HG03196 (cell line): ENCODE data around the gene IPO9.

Experiments used
- ATAC-seq: cut with Tn5 transposase; IDR thresholded peaks from one replicate; pipeline ENCODE4 v1.9.1; 2021; ENCODE audit not compliant: unreplicated experiment

IPO9 gene

GRCh38 chr1:201828820-201829774 is at the start of gene IPO9:
Gene IPO9 (plus strand): TSS chr1:201829157. CDS start chr1:201829210, 53 bp downstream.
- peak; percentile 86 for ATAC-seq

GRCh38 chr1:201779351-201779880 is 49.5 kb upstream of the IPO9 start:
- no peak for ATAC-seq

- no peak for ATAC-seq
Measured at GRCh38 chr1:201780952-201781351, 48.0 kb upstream of the IPO9 start.

- no peak for ATAC-seq
Measured at GRCh38 chr1:201781437-201781836, 47.5 kb upstream of the IPO9 start.

- no peak for ATAC-seq
Measured at GRCh38 chr1:201782353-201782752, 46.6 kb upstream of the IPO9 start.

- no peak for ATAC-seq
Measured at GRCh38 chr1:201783058-201783457, 45.9 kb upstream of the IPO9 start.

- ATAC-seq, result no peak
Measured at GRCh38 chr1:201783572-201783971, 45.4 kb upstream of the IPO9 start.

- no peak for ATAC-seq
Measured at GRCh38 chr1:201785291-201785690, 43.7 kb upstream of the IPO9 start.

GRCh38 chr1:201786824-201787223 is 42.1 kb upstream of the IPO9 start:
- ATAC-seq, result no peak

- no peak for ATAC-seq
Measured at GRCh38 chr1:201788296-201788695, 40.7 kb upstream of the IPO9 start.

- no peak for ATAC-seq
Measured at GRCh38 chr1:201789245-201789644, 39.7 kb upstream of the IPO9 start.

GRCh38 chr1:201790261-201790660 is 38.7 kb upstream of the IPO9 start:
- no peak for ATAC-seq

- no peak for ATAC-seq
Measured at GRCh38 chr1:201791051-201791778, 37.7 kb upstream of the IPO9 start.

- no peak for ATAC-seq
Measured at GRCh38 chr1:201791779-201792173, 37.2 kb upstream of the IPO9 start.

GRCh38 chr1:201792534-201793305 is 36.2 kb upstream of the IPO9 start:
- no peak for ATAC-seq

GRCh38 chr1:201793306-201793925 is 35.5 kb upstream of the IPO9 start:
- no peak for ATAC-seq

GRCh38 chr1:201795066-201795465 is 33.9 kb upstream of the IPO9 start:
- no peak for ATAC-seq

GRCh38 chr1:201800246-201800645 is 28.7 kb upstream of the IPO9 start:
- ATAC-seq, result no peak

- ATAC-seq, result no peak
Measured at GRCh38 chr1:201806801-201807200, 22.2 kb upstream of the IPO9 start.

GRCh38 chr1:201807958-201808632 is 20.9 kb upstream of the IPO9 start:
- no peak for ATAC-seq
